ENCODE results near the gene CASKIN1. TPM values are rescaled to one million over a fixed set of nuclear protein-coding genes. Genes with fewer than 3 reads are reported as not detected.

The CASKIN1 gene
- total RNA-seq, 1 experiment from 2014 or later = 7.9 TPM

DNA sequence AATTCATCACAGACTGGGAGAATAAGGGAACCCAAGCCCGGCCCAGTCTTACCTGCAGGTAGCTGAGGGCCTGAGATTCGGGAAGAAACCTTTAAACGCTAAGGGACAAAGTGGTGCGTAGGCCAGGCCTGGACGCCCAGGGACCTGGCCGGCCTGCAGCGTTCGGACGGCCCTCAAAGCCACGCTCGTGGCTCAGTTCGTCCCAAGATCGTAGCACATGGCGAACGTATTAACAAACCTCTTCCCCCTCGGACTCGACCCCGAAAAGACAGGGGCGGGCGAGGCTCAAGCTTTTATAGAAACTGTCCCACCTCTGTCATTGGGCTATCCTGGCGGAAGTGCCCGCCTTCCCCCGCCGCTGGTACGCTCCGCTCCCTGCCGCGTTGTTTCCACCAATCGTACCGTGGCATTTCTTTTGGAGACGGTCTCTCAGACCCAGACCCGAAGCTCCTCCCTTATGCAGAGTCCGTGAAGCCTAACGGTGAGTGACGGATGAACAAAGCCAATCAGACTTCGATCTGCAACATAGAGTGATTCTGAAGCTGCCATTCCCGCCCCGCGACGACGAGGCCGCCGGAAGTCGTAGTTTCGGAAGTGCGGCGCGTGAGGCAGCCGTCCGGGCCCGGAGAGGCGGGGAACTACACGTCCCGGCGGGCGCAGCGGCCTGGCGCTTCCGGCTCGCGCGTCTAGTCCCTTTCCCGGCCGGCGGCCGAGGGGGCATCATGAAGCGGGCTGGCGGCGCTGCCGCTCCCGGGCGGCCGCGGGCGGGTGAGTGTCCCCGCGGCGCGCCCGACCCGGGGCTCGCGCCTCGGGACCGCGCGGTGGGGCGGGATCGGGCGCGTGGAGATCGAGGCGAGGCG lies 41.1 kb downstream of the CASKIN1 start, which contains the start of gene TRAF7:
Gene TRAF7 (plus strand): TSS at position 692 of the 860 bp plus-strand sequence. CDS start 8,139 bp downstream, outside the sequence.
- Histone ChIP-seq H2BK12ac (ENCODE audit: insufficient read length, low read depth, low read length) (no peak within 1 kb of the TSS), H2BK15ac (ENCODE audit: low read depth, low read length) (no peak within 1 kb of the TSS), H4K20me1 (ENCODE audit: control insufficient read depth, insufficient read depth, insufficient read length) (peaks cover 2% of the 10 kb centered on the region), H3K23ac (ENCODE audit: insufficient read length, low read depth, low read length) (no peak within 1 kb of the TSS), H3K18ac (ENCODE audit: insufficient read length, low read depth, low read length) (peak within 1 kb of the TSS; percentile 22), H3K4ac (ENCODE audit: low read depth, low read length) (no peak within 1 kb of the TSS), H2BK120ac (ENCODE audit: low read depth, low read length, poor library complexity, severe bottlenecking) (no peak within 1 kb of the TSS), H3K14ac (ENCODE audit: insufficient read depth, low read length) (peak within 1 kb of the TSS; percentile 30), H3K27ac (ENCODE audit: insufficient read length, low read depth, low read length) (peak within 1 kb of the TSS; percentile 9), H3K9ac (ENCODE audit: extremely low read depth, insufficient read length, low read length) (peak within 1 kb of the TSS; percentile 98), H3K27me3 (ENCODE audit: insufficient read depth, low read length) (no peaks in the 10 kb centered on the region), H3K4me1 (ENCODE audit: insufficient read depth, low read length) (no peaks in the 10 kb centered on the region; the same call in 1 of the 2 replicates), H3K56ac (ENCODE audit: insufficient read length, low read depth, low read length) (no peak within 1 kb of the TSS), H2AK5ac (ENCODE audit: insufficient read length, low read length) (no peak within 1 kb of the TSS), H4K8ac (replicated peaks; ENCODE audit: insufficient read length, low read depth, low read length) (no peak within 1 kb of the TSS), H2AFZ (ENCODE audit: low read length) (no peak within 1 kb of the TSS), H3K4me2 (ENCODE audit: insufficient read depth, insufficient read length, low read length) (peak within 1 kb of the TSS; percentile 74), H2BK20ac (ENCODE audit: low read depth, low read length, poor library complexity, severe bottlenecking) (no peak within 1 kb of the TSS), H3K79me1 (ENCODE audit: insufficient read depth, low read depth, low read length, poor library complexity, severe bottlenecking) (peaks cover 17% of the 10 kb centered on the region), H3K79me2 (ENCODE audit: insufficient read depth, low read length) (peaks cover 50% of the 10 kb centered on the region; the same call in 1 of the 2 replicates), H4K91ac (ENCODE audit: insufficient read length, low read depth, low read length) (no peak within 1 kb of the TSS), H3T11ph (ENCODE audit: low read length) (no peak within 1 kb of the TSS), H3K23me2 (ENCODE audit: insufficient read length, low read depth, low read length, poor library complexity, severe bottlenecking) (peaks cover 25% of the 10 kb centered on the region), H3K9me3 (ENCODE audit: control insufficient read depth, low read depth, low read length) (no peaks in the 10 kb centered on the region), H4K5ac (ENCODE audit: insufficient read length, low read depth, low read length) (no peak within 1 kb of the TSS), H2BK5ac (ENCODE audit: insufficient read length, low read length) (no peak within 1 kb of the TSS)
- DNase-seq = peak; percentile 100
- TF ChIP-seq, protein P1, sequence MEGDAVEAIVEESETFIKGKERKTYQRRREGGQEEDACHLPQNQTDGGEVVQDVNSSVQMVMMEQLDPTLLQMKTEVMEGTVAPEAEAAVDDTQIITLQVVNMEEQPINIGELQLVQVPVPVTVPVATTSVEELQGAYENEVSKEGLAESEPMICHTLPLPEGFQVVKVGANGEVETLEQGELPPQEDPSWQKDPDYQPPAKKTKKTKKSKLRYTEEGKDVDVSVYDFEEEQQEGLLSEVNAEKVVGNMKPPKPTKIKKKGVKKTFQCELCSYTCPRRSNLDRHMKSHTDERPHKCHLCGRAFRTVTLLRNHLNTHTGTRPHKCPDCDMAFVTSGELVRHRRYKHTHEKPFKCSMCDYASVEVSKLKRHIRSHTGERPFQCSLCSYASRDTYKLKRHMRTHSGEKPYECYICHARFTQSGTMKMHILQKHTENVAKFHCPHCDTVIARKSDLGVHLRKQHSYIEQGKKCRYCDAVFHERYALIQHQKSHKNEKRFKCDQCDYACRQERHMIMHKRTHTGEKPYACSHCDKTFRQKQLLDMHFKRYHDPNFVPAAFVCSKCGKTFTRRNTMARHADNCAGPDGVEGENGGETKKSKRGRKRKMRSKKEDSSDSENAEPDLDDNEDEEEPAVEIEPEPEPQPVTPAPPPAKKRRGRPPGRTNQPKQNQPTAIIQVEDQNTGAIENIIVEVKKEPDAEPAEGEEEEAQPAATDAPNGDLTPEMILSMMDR (conservative IDR thresholded peaks at IDR 0.05) = no peak
- Mint-ChIP-seq H3K27me3 (ENCODE audit: low read depth) (no peaks in the 10 kb centered on the region; the same call in 1 of the 2 replicates), H3K4me3 (peak within 1 kb of the TSS; percentile 97), H3K36me3 (ENCODE audit: insufficient read depth in 1 of 3, low read depth in 3 of 3) (peaks cover 30 to 46% (median 43%) of the 10 kb centered on the region in 3 experiments), H3K4me1 (peaks cover 32 to 61% of the 10 kb centered on the region in 2 experiments), H3K9me3 (peaks cover 0 to 9% of the 10 kb centered on the region in 2 experiments; a peak in 3 of 5 replicates), H3K27ac (peak within 1 kb of the TSS; percentile 94 to 97 (median 95))
- no CpG with 5 or more reads among the region's 94 CpGs for WGBS (ENCODE audit: extremely low coverage, insufficient read length, low lambda C conversion rate)

All from H9 (cell line).